Measurements from ENCODE around the gene DIAPH2.

DNA sequence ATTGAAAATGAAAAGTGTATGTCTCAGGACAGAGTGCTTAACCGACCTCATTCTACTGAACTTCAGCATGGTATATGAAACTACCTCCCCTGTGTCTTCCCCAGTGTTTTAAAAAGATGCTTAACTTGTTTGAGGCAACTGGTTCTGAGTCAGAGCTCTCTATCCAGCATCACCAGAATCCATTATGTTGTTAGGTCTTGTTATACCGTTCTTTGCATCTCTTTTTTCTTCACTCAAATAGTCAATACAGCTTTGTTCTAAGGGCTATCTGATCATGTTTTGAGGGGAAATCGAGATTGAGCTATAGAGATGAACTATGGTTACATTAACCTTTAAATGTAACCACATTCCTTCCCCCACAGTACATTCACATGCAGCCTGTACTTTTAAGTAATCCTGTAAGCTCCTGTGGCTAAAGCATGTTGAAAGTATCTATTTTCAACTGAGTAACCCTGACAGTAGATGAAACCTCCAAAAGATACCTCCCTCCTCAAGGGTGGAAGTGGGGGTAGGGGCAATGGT is 713.4 kb downstream of the DIAPH2 start:
- TF ChIP-seq POLR2AphosphoS5 (IDR thresholded peaks at IDR 0.05) (no peak), POLR2A (IDR thresholded peaks at IDR 0.05; ENCODE audit: low read depth) (no peak), EP300 (IDR thresholded peaks at IDR 0.05) (no peak)
- TF ChIP-seq, protein P1, sequence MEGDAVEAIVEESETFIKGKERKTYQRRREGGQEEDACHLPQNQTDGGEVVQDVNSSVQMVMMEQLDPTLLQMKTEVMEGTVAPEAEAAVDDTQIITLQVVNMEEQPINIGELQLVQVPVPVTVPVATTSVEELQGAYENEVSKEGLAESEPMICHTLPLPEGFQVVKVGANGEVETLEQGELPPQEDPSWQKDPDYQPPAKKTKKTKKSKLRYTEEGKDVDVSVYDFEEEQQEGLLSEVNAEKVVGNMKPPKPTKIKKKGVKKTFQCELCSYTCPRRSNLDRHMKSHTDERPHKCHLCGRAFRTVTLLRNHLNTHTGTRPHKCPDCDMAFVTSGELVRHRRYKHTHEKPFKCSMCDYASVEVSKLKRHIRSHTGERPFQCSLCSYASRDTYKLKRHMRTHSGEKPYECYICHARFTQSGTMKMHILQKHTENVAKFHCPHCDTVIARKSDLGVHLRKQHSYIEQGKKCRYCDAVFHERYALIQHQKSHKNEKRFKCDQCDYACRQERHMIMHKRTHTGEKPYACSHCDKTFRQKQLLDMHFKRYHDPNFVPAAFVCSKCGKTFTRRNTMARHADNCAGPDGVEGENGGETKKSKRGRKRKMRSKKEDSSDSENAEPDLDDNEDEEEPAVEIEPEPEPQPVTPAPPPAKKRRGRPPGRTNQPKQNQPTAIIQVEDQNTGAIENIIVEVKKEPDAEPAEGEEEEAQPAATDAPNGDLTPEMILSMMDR (IDR thresholded peaks at IDR 0.05), result no peak

Measured in esophagus muscularis mucosa (tissue), 4 donors.